GM12801 (cell line): ENCODE results near the gene SHANK1.

Experiments
- TF ChIP-seq, protein P1 (sequence below): IDR thresholded peaks from one replicate; pipeline ENCODE4 v1.5.1; 2011; ENCODE audit warnings: control low read depth; ENCODE audit not compliant: insufficient read length; ENCODE audit errors: extremely low read depth

The SHANK1 gene

DNA sequence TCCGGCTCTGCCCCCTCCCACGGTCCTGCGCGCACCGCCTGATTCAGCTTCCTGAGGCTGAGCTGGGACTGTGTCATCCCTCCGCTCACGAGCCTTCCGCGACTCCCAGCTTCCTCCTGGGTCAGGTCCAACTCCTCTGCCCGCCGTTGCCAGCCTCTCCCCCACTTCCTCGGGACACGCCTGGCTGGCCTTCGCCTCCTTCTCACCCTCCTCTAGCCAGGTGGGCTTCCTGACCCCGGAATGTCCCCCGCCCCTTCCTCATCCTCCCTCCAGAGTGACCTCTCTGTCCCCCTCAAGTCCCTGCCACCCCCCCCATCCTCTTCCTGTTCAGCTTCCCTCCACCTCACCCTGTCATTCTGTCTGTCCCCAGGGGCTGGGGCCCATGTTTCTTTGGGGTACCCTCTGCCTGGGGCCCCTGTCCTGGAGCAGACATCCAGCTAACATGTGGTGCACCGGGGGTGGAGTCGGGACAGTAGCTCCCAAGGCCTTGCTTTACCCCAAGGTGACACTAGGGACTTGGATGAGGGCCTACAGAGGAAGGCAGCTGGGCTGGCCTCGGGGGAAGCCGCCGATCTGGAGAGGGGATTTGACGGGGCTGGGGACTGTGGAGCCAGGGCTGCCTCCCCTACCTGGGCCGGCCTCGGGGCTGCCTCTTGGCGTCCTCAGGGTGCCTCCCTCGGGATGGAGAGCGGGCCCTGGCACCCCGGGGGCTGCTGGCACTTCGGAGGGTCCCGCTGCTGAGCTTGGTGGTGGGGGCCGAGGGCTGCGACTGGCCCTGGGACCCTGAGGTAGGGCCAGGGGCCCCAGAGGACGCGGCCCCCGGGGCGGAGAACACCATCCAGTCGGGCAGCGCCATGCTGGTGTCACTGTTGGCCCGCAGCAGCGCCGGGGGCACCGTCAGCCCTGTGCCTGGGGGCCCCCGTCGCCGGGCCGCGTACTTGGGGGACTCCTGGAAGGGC, 16.5 kb downstream of the SHANK1 start:
- TF ChIP-seq, protein P1, sequence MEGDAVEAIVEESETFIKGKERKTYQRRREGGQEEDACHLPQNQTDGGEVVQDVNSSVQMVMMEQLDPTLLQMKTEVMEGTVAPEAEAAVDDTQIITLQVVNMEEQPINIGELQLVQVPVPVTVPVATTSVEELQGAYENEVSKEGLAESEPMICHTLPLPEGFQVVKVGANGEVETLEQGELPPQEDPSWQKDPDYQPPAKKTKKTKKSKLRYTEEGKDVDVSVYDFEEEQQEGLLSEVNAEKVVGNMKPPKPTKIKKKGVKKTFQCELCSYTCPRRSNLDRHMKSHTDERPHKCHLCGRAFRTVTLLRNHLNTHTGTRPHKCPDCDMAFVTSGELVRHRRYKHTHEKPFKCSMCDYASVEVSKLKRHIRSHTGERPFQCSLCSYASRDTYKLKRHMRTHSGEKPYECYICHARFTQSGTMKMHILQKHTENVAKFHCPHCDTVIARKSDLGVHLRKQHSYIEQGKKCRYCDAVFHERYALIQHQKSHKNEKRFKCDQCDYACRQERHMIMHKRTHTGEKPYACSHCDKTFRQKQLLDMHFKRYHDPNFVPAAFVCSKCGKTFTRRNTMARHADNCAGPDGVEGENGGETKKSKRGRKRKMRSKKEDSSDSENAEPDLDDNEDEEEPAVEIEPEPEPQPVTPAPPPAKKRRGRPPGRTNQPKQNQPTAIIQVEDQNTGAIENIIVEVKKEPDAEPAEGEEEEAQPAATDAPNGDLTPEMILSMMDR = no peak

DNA sequence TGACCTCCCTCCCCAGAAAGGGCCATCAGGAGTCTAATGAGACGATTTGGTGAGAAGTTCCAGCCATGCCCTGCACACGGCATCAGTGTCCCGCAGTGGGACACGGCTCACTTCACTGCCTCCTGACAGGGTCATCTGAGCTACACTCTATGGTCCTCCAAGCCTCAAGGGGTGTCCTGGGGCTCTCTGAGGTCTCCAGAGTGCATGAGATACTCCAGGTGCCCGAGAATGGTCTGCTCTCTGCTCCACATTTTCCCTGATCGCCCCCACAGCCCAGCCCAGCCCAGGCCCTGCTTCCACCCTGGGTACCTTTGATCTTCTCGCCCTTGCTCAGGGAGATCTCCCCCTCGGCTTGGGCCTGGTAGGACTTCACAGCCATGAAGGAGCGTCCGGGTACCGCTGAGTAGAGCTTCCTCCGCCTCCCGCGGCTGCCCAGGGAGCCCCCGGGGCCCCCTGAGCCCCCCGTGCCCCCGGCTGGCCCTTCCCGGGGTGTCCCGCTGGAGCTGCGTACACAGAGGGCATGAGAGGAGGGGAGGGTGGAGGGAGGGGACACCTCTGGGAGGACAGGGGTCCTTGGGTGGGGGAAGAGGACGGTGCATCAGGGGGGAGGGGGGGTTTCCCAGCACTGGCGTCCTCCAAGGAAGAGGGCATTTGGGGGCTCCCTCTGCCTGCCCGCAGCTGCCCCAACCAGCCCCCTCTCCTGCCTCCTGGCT, 17.3 kb downstream of the SHANK1 start:
- TF ChIP-seq, protein P1 = no peak

DNA sequence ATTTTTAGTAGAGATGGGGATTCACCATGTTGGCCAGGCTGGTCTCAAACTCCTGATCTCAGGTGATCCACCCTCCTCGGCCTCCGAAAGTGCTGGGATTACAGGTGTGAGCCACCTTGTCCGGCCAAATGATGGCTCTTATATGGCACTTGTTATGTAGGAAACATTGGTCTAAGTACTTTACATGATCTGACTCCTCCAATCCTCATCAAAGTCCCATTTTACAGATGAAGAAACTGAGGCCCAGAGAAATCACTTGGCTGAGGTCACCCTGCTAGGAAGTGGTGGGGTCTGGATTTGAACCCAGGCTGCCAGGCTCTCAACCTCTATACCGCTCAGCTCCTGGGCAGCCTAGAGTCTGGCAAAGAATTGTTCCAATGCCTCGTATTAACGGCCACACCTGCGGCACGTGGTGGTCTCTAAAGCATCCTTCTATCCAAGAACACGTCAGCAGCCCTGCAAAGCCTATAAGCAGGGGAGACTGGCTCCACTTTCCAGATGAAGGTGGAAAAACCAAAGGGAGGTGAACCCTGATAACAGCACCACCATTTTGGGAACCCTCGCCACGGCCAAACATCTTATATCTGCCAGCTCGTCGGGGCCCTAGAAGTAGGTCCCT, 18.1 kb downstream of the SHANK1 start:
- TF ChIP-seq, protein P1 = no peak

DNA sequence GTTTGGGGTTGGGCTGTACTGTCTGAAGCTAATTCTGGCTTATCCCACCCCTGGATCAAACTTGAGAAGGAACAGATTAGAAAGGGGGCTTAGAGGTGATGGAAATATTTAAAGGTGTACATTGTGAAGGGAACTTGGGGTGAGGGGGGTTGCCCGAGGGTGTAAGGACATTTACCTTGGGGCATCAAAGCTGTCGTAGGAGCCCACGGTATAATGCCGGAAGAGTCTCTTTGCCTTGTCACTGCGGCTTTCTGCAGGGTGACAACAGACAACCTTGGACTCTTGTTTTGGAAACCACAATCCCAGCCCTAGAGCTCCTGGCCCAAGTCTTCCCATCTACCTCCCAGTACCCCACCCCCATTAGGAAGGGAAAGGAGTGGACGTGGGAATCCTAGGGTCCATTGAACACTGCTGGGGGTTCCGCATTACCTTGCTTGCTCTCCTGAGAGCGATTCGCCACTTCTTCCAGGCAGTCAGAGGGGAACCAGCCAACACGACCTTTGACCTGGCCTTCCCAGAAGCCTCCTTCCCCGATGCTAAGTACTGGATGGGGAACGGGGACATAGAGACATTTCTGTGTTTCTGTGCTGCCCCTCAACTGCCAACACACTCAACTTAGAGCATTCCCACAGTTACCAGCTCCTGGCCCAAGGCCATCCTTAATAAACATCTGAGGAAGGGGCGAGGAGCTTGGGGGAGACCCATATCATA, 22.0 kb downstream of the SHANK1 start:
- TF ChIP-seq, protein P1 = no peak

DNA sequence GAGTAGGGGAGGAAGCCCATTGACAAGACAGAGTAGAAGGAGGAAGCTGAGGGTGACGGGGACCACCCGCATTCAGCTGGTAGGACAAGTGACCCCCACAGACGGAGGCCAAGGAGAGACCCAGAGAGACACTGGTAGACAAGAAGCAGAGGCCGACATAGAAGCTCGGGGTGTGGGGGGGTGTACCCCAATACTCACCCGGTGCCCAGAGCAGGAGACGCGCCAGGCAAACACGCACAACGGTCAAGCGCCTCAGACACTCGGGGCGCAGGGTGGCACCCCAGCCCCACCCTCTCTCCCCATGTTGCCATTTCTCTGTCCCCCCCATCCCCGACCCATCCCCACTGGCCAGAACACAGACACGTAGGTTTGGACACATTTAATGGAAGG, 23.5 kb downstream of the SHANK1 start:
- TF ChIP-seq, protein P1 = no peak

DNA sequence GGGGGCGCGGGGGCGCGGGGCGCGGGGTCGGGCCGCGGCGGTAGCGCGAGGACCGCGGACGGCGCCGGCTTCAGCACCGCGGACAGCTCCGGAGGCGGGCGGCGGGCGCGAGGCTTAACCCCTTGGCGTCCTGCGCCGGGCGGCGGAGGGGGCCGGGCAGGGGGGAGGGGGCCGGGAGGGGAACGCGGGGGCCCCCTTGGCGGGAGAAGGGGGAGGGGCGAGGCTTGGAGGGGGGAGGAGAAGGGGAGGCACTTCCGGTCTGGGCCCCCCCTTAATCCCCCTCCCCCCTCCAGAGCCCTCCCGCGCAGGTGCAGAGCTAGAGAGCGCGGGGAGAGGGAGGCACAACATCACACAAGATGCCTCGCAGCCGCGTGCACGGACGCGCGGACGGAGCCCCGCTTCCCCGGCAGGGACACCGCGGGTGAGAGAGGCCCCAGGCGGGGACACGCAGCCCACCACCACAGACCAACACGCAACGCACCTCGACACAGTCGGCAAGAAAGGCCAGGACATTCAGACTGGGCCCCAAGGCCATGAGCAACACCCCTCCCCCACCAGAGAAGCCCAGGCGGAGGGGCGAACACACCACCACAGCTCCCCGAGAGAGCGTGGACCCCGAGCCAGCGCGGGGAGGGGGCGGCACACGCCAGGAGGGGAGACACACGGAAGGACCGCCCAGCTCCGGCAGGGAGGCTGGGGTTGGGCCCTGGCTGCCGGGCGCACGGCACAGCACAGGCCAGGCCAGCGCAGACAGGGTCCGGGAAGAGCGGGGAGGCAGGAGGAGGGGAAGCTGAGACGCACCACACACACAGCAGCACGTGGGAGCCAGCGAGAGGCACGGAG, 24.1 kb downstream of the SHANK1 start:
- TF ChIP-seq, protein P1 = no peak
